ENCODE measurements around the gene RASL11B. TPM values are rescaled to one million over a fixed set of nuclear protein-coding genes. Genes with fewer than 3 reads are reported as not detected.

RASL11B gene
- total and polyA plus RNA-seq, 2 of the 13 experiments (the other 11 are each of a cell fraction or from before 2014, with no cell fraction given) = 0.07 to 0.20 TPM

GRCh38 chr4:52836120-52836519, 26.0 kb upstream of the RASL11B start:
- Histone ChIP-seq H3K9ac (ENCODE audit: insufficient read depth, low read depth, low read length) (no peak overlapping the region), H3K36me3 (replicated peaks in 1 of 2; ENCODE audit: control insufficient read depth in 1 of 2, insufficient read depth in 2 of 2, low read length in 2 of 2) (no peaks in the 10 kb centered on the region), H3K9me3 (ENCODE audit: low read length) (no peaks in the 10 kb centered on the region), H3K4me2 (ENCODE audit: low read depth, low read length) (no peak overlapping the region), H2AFZ (ENCODE audit: low read length) (no peak overlapping the region), H3K79me2 (ENCODE audit: insufficient read depth, low read length) (no peaks in the 10 kb centered on the region), H3K27me3 (ENCODE audit: control insufficient read depth in 1 of 2, insufficient read depth in 2 of 2, low read length in 2 of 2) (no peaks in the 10 kb centered on the region), H4K20me1 (ENCODE audit: insufficient read depth, low read length) (no peaks in the 10 kb centered on the region), H3K27ac (ENCODE audit: extremely low read length, insufficient read depth, low read length) (no peak overlapping the region), H3K4me3 (replicated peaks in 1 of 3; ENCODE audit: insufficient read depth in 1 of 3, low read depth in 2 of 3, low read length in 3 of 3) (no peak overlapping the region), H3K4me1 (ENCODE audit: insufficient read depth, low read length) (peaks cover 19% of the 10 kb centered on the region)
- TF ChIP-seq ZNF546 (CRISPR knock-in tag; conservative IDR thresholded peaks at IDR 0.05) (no peak), ATM (IDR thresholded peaks at IDR 0.05; ENCODE audit: borderline replicate concordance) (no peak), FLYWCH1 (CRISPR knock-in tag; IDR thresholded peaks at IDR 0.05) (no peak), NFE2 (CRISPR knock-in tag; IDR thresholded peaks at IDR 0.05) (no peak), RFX5 (IDR thresholded peaks at IDR 0.05; ENCODE audit: low read depth, low read length) (no peak), ZNF263 (CRISPR knock-in tag; IDR thresholded peaks at IDR 0.05) (no peak), TGIF2 (CRISPR knock-in tag; IDR thresholded peaks at IDR 0.05) (no peak), ZNF782 (CRISPR knock-in tag; IDR thresholded peaks at IDR 0.05; ENCODE audit: borderline replicate concordance) (no peak), REPIN1 (CRISPR knock-in tag; IDR thresholded peaks at IDR 0.05; ENCODE audit: borderline replicate concordance, low read depth) (no peak), TP53 (CRISPR knock-in tag; conservative IDR thresholded peaks at IDR 0.05) (no peak), MBNL3 (CRISPR knock-in tag; conservative IDR thresholded peaks at IDR 0.05) (no peak), TRIM24 (CRISPR knock-in tag; IDR thresholded peaks at IDR 0.05) (no peak), HDAC1 (CRISPR knock-in tag; IDR thresholded peaks at IDR 0.05) (no peak)
- TF ChIP-seq, protein P1, sequence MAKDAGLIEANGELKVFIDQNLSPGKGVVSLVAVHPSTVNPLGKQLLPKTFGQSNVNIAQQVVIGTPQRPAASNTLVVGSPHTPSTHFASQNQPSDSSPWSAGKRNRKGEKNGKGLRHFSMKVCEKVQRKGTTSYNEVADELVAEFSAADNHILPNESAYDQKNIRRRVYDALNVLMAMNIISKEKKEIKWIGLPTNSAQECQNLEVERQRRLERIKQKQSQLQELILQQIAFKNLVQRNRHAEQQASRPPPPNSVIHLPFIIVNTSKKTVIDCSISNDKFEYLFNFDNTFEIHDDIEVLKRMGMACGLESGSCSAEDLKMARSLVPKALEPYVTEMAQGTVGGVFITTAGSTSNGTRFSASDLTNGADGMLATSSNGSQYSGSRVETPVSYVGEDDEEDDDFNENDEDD (CRISPR knock-in tag; IDR thresholded peaks at IDR 0.05; ENCODE audit: borderline replicate concordance) = no peak
- ATAC-seq (no peak), DNase-seq (ENCODE audit: low spot score) (no peak), FAIRE-seq (no peak)
- intact Hi-C loops (cut with micrococcal nuclease; ENCODE audit: unreplicated experiment) (loop anchor here (5.0 kb wide), 1 partner anchor 279 kb away; no protein-coding TSS in a partner anchor), in situ Hi-C loops (cut with HindIII; ENCODE audit: extremely low pct_ligation_motif_present, low pct_unique_long_range_greater_than_20kb) (no loop called here)
- CTCF ChIA-PET (ENCODE audit: low intra/inter-chr PET ratio, low total read pairs) = no interaction called here
- no TSS peak for BruUV-seq (replicated peaks)
- 33% methylated on average over 1 of the region's 3 CpGs for WGBS (ENCODE audit: low lambda C conversion rate)
- POLR2A ChIA-PET = no interaction called here

Measured in HepG2 (cell line).